H54 (cell line): ENCODE measurements around the gene SLC25A22.

ENCODE experiments used
- DNase-seq: peaks from one replicate; pipeline ENCODE4 v3.0.0; 2011; ENCODE audit warnings: low spot score, mixed read lengths; ENCODE audit not compliant: insufficient read length
- FAIRE-seq: peaks from 3 replicates; lab custom pipeline; 2011; peaks lifted over from hg19 to GRCh38; lab: Jason Lieb, UNC
- POLR2A ChIP-seq: IDR thresholded peaks from 2 replicates; pipeline ENCODE4 v1.6.1; 2011; ENCODE audit warnings: low read depth, mild to moderate bottlenecking, low read length

Gene SLC25A22

GRCh38 chr11:777288-778255 lies 20.5 kb downstream of the SLC25A22 start, which contains the start of gene GATD1:
Gene GATD1 (minus strand): TSS chr11:777487. CDS start chr11:777462, 25 bp downstream.
- FAIRE-seq (no peak), DNase-seq (peak; percentile 99)
- peak; percentile 97 for TF ChIP-seq POLR2A

GRCh38 chr11:776561-777287 lies 21.4 kb downstream of the SLC25A22 start:
- no peak for DNase-seq
- FAIRE-seq, result no peak
- TF ChIP-seq POLR2A, result no peak

GRCh38 chr11:776263-776560 lies 21.9 kb downstream of the SLC25A22 start:
- FAIRE-seq, result no peak
- TF ChIP-seq POLR2A, result no peak
- no peak for DNase-seq

GRCh38 chr11:774873-775592 lies 23.0 kb downstream of the SLC25A22 start:
- no peak for FAIRE-seq
- TF ChIP-seq POLR2A, result no peak
- no peak for DNase-seq

- no peak for FAIRE-seq
- TF ChIP-seq POLR2A, result no peak
- DNase-seq, result no peak
Observed at GRCh38 chr11:773830-774229, 24.3 kb downstream of the SLC25A22 start.

GRCh38 chr11:773425-773824 lies 24.7 kb downstream of the SLC25A22 start:
- FAIRE-seq (no peak), DNase-seq (no peak)
- no peak for TF ChIP-seq POLR2A

GRCh38 chr11:772429-773390 lies 25.4 kb downstream of the SLC25A22 start:
- DNase-seq (no peak), FAIRE-seq (no peak)
- TF ChIP-seq POLR2A, result no peak

GRCh38 chr11:771617-772204 lies 26.4 kb downstream of the SLC25A22 start:
- no peak for FAIRE-seq
- no peak for TF ChIP-seq POLR2A
- DNase-seq, result no peak

GRCh38 chr11:770642-771616 lies 27.2 kb downstream of the SLC25A22 start:
- FAIRE-seq (no peak), DNase-seq (no peak)
- TF ChIP-seq POLR2A, result no peak

- TF ChIP-seq POLR2A, result no peak
- FAIRE-seq (no peak), DNase-seq (no peak)
Observed at GRCh38 chr11:769887-770641, 28.0 kb downstream of the SLC25A22 start.

- no peak for TF ChIP-seq POLR2A
- no peak for FAIRE-seq
- DNase-seq, result no peak
Observed at GRCh38 chr11:767238-767637, 30.8 kb downstream of the SLC25A22 start.
